Endothelial cell of umbilical vein (primary cell): ENCODE results near the gene ELMO2. TPM values are rescaled to one million over a fixed set of nuclear protein-coding genes. Genes with fewer than 3 reads are reported as not detected.

Source experiments
- BruUV-seq: library from RNA; stranded (reverse); fragments of 400-500 nt; replicated peaks from 2 replicates; lab custom pipeline; 2021; lab: Mats Ljungman, UMichigan
- CTCF ChIA-PET: fragments of 300-600, 350-600 bp; sonication (Branson Sonifier 250); formaldehyde crosslinking; loops from one replicate; lab custom pipeline; 2021; ENCODE audit warnings: antibody characterized with exemption, inconsistent platforms; lab: Charles Lee
- POLR2A ChIA-PET: fragments of 300-600, 350-600 bp; sonication (Branson Sonifier 250); formaldehyde crosslinking; loops from one replicate; lab custom pipeline; 2021; ENCODE audit warnings: antibody characterized with exemption, inconsistent platforms; lab: Charles Lee
- DNase-seq: peaks from one replicate; pipeline ENCODE4 v3.0.0-alpha.2; 2011; ENCODE audit warnings: low read depth, low spot score
- FAIRE-seq: peaks from 2 replicates; lab custom pipeline; 2011; peaks lifted over from hg19 to GRCh38; lab: Jason Lieb, UNC
- H2AFZ ChIP-seq: 2 replicates; pipeline ENCODE4 v1.6.0; 2012; ENCODE audit warnings: low read depth, low read length, control low read depth, inconsistent platforms
- H3K27ac ChIP-seq: 2 replicates; pipeline ENCODE4 v1.5.1; 2011; ENCODE audit warnings: low read depth, mild to moderate bottlenecking, control low read depth, low read length, moderate library complexity; ENCODE audit not compliant: insufficient read depth
- H3K27me3 ChIP-seq, 2 experiments: 2 replicates each; pipeline versions ENCODE4 v1.6.0 to v1.6.1; 2011; ENCODE audit warnings: low read length in 2 of 2, mixed read lengths in 1 of 2; ENCODE audit not compliant: control insufficient read depth in 2 of 2, insufficient read depth in 2 of 2
- H3K36me3 ChIP-seq, 2 experiments: 2 replicates in 1 of 2; 3 replicates in 1 of 2; pipeline ENCODE4 v1.5.1; 2011; ENCODE audit warnings: low read length in 2 of 2, mild to moderate bottlenecking in 1 of 2, moderate library complexity in 1 of 2; ENCODE audit not compliant: control insufficient read depth in 2 of 2, insufficient read depth in 2 of 2; ENCODE audit errors: extremely low read depth in 1 of 2
- H3K4me1 ChIP-seq: 3 replicates; pipeline ENCODE4 v1.5.1; 2011; ENCODE audit warnings: mild to moderate bottlenecking, low read length; ENCODE audit not compliant: control insufficient read depth, insufficient read depth; ENCODE audit errors: extremely low read depth
- H3K4me2 ChIP-seq: 2 replicates; pipeline ENCODE4 v1.6.1; 2011; ENCODE audit warnings: low read length, control low read depth, mixed read lengths; ENCODE audit not compliant: insufficient read depth
- H3K4me3 ChIP-seq, 3 experiments: fragments of 200-600 bp in 1 of 3; sonication (generic), shearing (Covaris generic) in 1 of 3; replicated peaks in 1 of 3; 2 replicates each; pipeline ENCODE4 v1.5.1; 2011 to 2016; ENCODE audit warnings: control low read depth in 3 of 3, low read length in 3 of 3, mild to moderate bottlenecking in 2 of 3, inconsistent platforms in 1 of 3, low read depth in 1 of 3, moderate library complexity in 1 of 3; ENCODE audit not compliant: insufficient read depth in 1 of 3
- H3K79me2 ChIP-seq: 2 replicates; pipeline ENCODE4 v1.6.0; 2012; ENCODE audit warnings: low read length, inconsistent platforms; ENCODE audit not compliant: control insufficient read depth, insufficient read depth
- H3K9ac ChIP-seq: replicated peaks from 2 replicates; pipeline ENCODE3; 2011; ENCODE audit warnings: low read length, control low read depth; ENCODE audit not compliant: insufficient read depth; ENCODE audit errors: extremely low read depth
- H3K9me1 ChIP-seq: replicated peaks from 3 replicates; pipeline ENCODE4 v1.6.0; 2011; ENCODE audit warnings: mild to moderate bottlenecking, low read length; ENCODE audit not compliant: control insufficient read depth, insufficient read depth; ENCODE audit errors: extremely low read depth
- H3K9me3 ChIP-seq: replicated peaks from 2 replicates; pipeline ENCODE4 v1.5.1; 2012; ENCODE audit warnings: low read length, inconsistent platforms; ENCODE audit not compliant: control insufficient read depth, insufficient read depth
- H4K20me1 ChIP-seq: replicated peaks from 2 replicates; pipeline ENCODE3; 2011; ENCODE audit warnings: mild to moderate bottlenecking, low read length; ENCODE audit not compliant: control insufficient read depth, insufficient read depth; ENCODE audit errors: extremely low read depth
- EZH2 ChIP-seq: IDR thresholded peaks from 2 replicates; pipeline ENCODE4 v1.6.1; 2012; ENCODE audit warnings: borderline replicate concordance, low read depth, mild to moderate bottlenecking, moderate library complexity, low read length, inconsistent platforms; ENCODE audit not compliant: severe bottlenecking
- FOS ChIP-seq: IDR thresholded peaks from 2 replicates; pipeline ENCODE4 v1.6.1; 2011; ENCODE audit warnings: mild to moderate bottlenecking, low read length, moderate library complexity, borderline replicate concordance; ENCODE audit not compliant: insufficient read depth
- GATA2 ChIP-seq: IDR thresholded peaks from 2 replicates; pipeline ENCODE4 v1.7.0; 2011; ENCODE audit warnings: low read depth, mild to moderate bottlenecking, moderate library complexity, mixed read lengths, low read length; ENCODE audit not compliant: insufficient read length, insufficient read depth
- POLR2A ChIP-seq: IDR thresholded peaks from 2 replicates; pipeline ENCODE4 v1.6.1; 2012; ENCODE audit warnings: low read depth, mild to moderate bottlenecking, control low read depth, low read length
- POLR2AphosphoS5 ChIP-seq: IDR thresholded peaks from 2 replicates; pipeline ENCODE4 v1.6.1; 2012; ENCODE audit warnings: low read depth, mild to moderate bottlenecking, control low read depth, low read length, moderate library complexity; ENCODE audit not compliant: insufficient read depth
- dilution Hi-C: fragments of 300-500 bp; cut with MboI; formaldehyde crosslinking; loops from one replicate; pipeline ENCODE4 v1.15.0; 2019; ENCODE audit warnings: low sequenced_read_pairs; ENCODE audit not compliant: extremely low pct_ligation_motif_present
- intact Hi-C: fragments of 100-400 bp; cut with micrococcal nuclease; formaldehyde crosslinking; loops from one replicate; pipeline ENCODE4 v1.10.0; 2022
- polyA plus RNA-seq, 4 experiments: library from polyadenylated mRNA; depleted of rRNA in 3 of 4; stranded (reverse) in 3 of 4; unstranded in 1 of 4; fragments of >200 nt; gene quantifications; 2 replicates each; pipeline versions ENCODE4 v1.2.1 to v1.2.3, GENCODE V29; 2011 to 2012; ENCODE audit warnings: missing spikeins in 1 of 4
- total RNA-seq: library from RNA; stranded (reverse); gene quantifications from 2 replicates; pipeline ENCODE4 v1.2.3, GENCODE V29; 2021
- TF ChIP-seq, protein P1 (sequence below), 2 donors: IDR thresholded peaks; 1 replicate in 1 of 2; 2 replicates in 1 of 2; pipeline ENCODE4 v1.5.1; 2011; ENCODE audit warnings: low read length in 2 of 2, mild to moderate bottlenecking in 2 of 2, moderate library complexity in 2 of 2, control low read depth in 1 of 2, inconsistent platforms in 1 of 2, low read depth in 1 of 2; ENCODE audit not compliant: insufficient read depth in 1 of 2; ENCODE audit errors: extremely low read depth in 1 of 2

The ELMO2 gene
- total and polyA plus RNA-seq, 2 donors (not counting 3 experiments of a cell fraction or from before 2014, with no cell fraction given) = 35.1 to 43.5 TPM

DNA sequence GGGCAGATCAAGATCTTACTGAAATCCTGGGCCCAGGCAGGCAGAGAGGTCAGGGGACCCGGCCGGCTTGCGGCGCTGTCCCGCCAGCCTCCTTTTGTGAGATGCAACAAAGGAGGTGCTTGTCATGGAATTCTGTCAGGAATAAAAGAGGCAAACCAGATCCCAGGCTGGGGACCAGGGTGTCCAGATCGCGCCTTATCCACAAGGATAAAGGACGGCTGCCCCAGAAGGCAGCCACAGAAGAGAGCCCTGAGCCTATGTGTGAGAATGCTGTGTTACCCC, 55.5 kb downstream of the ELMO2 start:
- TF ChIP-seq FOS = no peak
- TF ChIP-seq EZH2 = no peak
- no peak for TF ChIP-seq POLR2AphosphoS5
- TF ChIP-seq, protein P1, sequence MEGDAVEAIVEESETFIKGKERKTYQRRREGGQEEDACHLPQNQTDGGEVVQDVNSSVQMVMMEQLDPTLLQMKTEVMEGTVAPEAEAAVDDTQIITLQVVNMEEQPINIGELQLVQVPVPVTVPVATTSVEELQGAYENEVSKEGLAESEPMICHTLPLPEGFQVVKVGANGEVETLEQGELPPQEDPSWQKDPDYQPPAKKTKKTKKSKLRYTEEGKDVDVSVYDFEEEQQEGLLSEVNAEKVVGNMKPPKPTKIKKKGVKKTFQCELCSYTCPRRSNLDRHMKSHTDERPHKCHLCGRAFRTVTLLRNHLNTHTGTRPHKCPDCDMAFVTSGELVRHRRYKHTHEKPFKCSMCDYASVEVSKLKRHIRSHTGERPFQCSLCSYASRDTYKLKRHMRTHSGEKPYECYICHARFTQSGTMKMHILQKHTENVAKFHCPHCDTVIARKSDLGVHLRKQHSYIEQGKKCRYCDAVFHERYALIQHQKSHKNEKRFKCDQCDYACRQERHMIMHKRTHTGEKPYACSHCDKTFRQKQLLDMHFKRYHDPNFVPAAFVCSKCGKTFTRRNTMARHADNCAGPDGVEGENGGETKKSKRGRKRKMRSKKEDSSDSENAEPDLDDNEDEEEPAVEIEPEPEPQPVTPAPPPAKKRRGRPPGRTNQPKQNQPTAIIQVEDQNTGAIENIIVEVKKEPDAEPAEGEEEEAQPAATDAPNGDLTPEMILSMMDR (IDR thresholded peaks at IDR 0.05; ENCODE audit: extremely low read depth in 1 of 2, insufficient read depth in 1 of 2, low read depth in 1 of 2, low read length in 2 of 2) = no peak
- no peak for TF ChIP-seq GATA2
- no peak for TF ChIP-seq POLR2A
- CTCF ChIA-PET = interaction anchor here (3.3 kb wide), 1 partner anchor 223 kb away, joined by 22 read pairs; no protein-coding TSS in a partner anchor
- no peak overlapping the region for H3K9ac ChIP-seq
- no peak overlapping the region for H2AFZ ChIP-seq
- H3K27ac ChIP-seq = peak overlapping the region; percentile 70
- no peaks in the 10 kb centered on the region for H4K20me1 ChIP-seq
- BruUV-seq = no TSS peak
- H3K27me3 ChIP-seq = no peaks in the 10 kb centered on the region
- peaks cover 0 to 3% of the 10 kb centered on the region in 2 experiments for H3K36me3 ChIP-seq
- peaks cover 9% of the 10 kb centered on the region for H3K4me1 ChIP-seq
- POLR2A ChIA-PET = no interaction called here
- no peaks in the 10 kb centered on the region for H3K9me1 ChIP-seq
- DNase-seq (no peak), FAIRE-seq (no peak)
- dilution Hi-C loops = no loop called here
- no peak overlapping the region for H3K4me2 ChIP-seq
- H3K9me3 ChIP-seq = no peaks in the 10 kb centered on the region
- intact Hi-C loops = loop anchor here (1.0 kb wide), 1 partner anchor 12 kb away; no protein-coding TSS in a partner anchor
- H3K79me2 ChIP-seq = no peaks in the 10 kb centered on the region
- H3K4me3 ChIP-seq = no peak overlapping the region
